ENCODE measurements around the gene TVP23B.
"Not testable (repeated sequence)": the region's sequence is repeated elsewhere in the genome, so short reads cannot be mapped to it uniquely, and the experiment has no call there.

GRCh38 chr17:18758344-18758743 is 22.6 kb upstream of the TVP23B start:
- TF ChIP-seq EZH2 (IDR thresholded peaks at IDR 0.05; ENCODE audit: borderline replicate concordance, insufficient read depth, low read depth, low read length, poor library complexity, severe bottlenecking); CTCF (IDR thresholded peaks at IDR 0.05): not testable (repeated sequence)
